IPS-18c (cell line): ENCODE results near the gene MID1.

Source experiments
- H3K4me3 ChIP-seq: 2 replicates; pipeline ENCODE4 v1.7.0; 2013; ENCODE audit warnings: low read depth, mild to moderate bottlenecking, low read length, moderate library complexity; ENCODE audit not compliant: insufficient read depth
- H3K9me3 ChIP-seq: one replicate; pipeline ENCODE4 v1.6.1; 2013; ENCODE audit warnings: mild to moderate bottlenecking, low read length, moderate library complexity; ENCODE audit not compliant: control insufficient read depth, insufficient read depth

The MID1 gene

GRCh38 chrX:10566716-10567097 is 53.7 kb downstream of the MID1 start:
- no peak overlapping the region for H3K4me3 ChIP-seq
- H3K9me3 ChIP-seq, result peaks cover 3% of the 10 kb centered on the region

GRCh38 chrX:10564484-10564883 is 55.9 kb downstream of the MID1 start:
- Histone ChIP-seq H3K9me3 (peaks cover 3% of the 10 kb centered on the region), H3K4me3 (no peak overlapping the region)

GRCh38 chrX:10557166-10557565 is 63.2 kb downstream of the MID1 start:
- Histone ChIP-seq H3K4me3 (no peak overlapping the region), H3K9me3 (no peaks in the 10 kb centered on the region)

GRCh38 chrX:10556405-10556804 is 64.0 kb downstream of the MID1 start:
- H3K4me3 ChIP-seq, result no peak overlapping the region
- H3K9me3 ChIP-seq, result no peaks in the 10 kb centered on the region

GRCh38 chrX:10555846-10556245 is 64.5 kb downstream of the MID1 start:
- Histone ChIP-seq H3K9me3 (no peaks in the 10 kb centered on the region), H3K4me3 (no peak overlapping the region)

GRCh38 chrX:10554612-10555270 is 65.6 kb downstream of the MID1 start:
- H3K9me3 ChIP-seq, result no peaks in the 10 kb centered on the region
- H3K4me3 ChIP-seq, result no peak overlapping the region

- Histone ChIP-seq H3K4me3 (no peak overlapping the region), H3K9me3 (no peaks in the 10 kb centered on the region)
Observed at GRCh38 chrX:10549280-10549679, 71.1 kb downstream of the MID1 start.

GRCh38 chrX:10548688-10549087 is 71.7 kb downstream of the MID1 start:
- H3K4me3 ChIP-seq, result no peak overlapping the region
- H3K9me3 ChIP-seq, result no peaks in the 10 kb centered on the region

GRCh38 chrX:10545882-10546281 is 74.5 kb downstream of the MID1 start:
- no peaks in the 10 kb centered on the region for H3K9me3 ChIP-seq
- H3K4me3 ChIP-seq, result no peak overlapping the region

GRCh38 chrX:10542586-10542985 is 77.8 kb downstream of the MID1 start:
- H3K9me3 ChIP-seq, result no peaks in the 10 kb centered on the region
- no peak overlapping the region for H3K4me3 ChIP-seq

GRCh38 chrX:10538831-10539230 is 81.6 kb downstream of the MID1 start:
- no peak overlapping the region for H3K4me3 ChIP-seq
- H3K9me3 ChIP-seq, result no peaks in the 10 kb centered on the region

- no peaks in the 10 kb centered on the region for H3K9me3 ChIP-seq
- no peak overlapping the region for H3K4me3 ChIP-seq
Observed at GRCh38 chrX:10537308-10537707, 83.1 kb downstream of the MID1 start.

- Histone ChIP-seq H3K4me3 (no peak overlapping the region), H3K9me3 (no peaks in the 10 kb centered on the region)
Observed at GRCh38 chrX:10536744-10537143, 83.6 kb downstream of the MID1 start.

- Histone ChIP-seq H3K9me3 (no peaks in the 10 kb centered on the region), H3K4me3 (no peak overlapping the region)
Observed at GRCh38 chrX:10534611-10535010, 85.8 kb downstream of the MID1 start.

GRCh38 chrX:10533696-10534365 is 86.6 kb downstream of the MID1 start:
- Histone ChIP-seq H3K4me3 (no peak overlapping the region), H3K9me3 (no peaks in the 10 kb centered on the region)

GRCh38 chrX:10531927-10532326 is 88.5 kb downstream of the MID1 start:
- Histone ChIP-seq H3K4me3 (no peak overlapping the region), H3K9me3 (no peaks in the 10 kb centered on the region)

- no peaks in the 10 kb centered on the region for H3K9me3 ChIP-seq
- H3K4me3 ChIP-seq, result no peak overlapping the region
Observed at GRCh38 chrX:10529344-10529743, 91.0 kb downstream of the MID1 start.

- Histone ChIP-seq H3K4me3 (no peak overlapping the region), H3K9me3 (no peaks in the 10 kb centered on the region)
Observed at GRCh38 chrX:10526451-10526850, 93.9 kb downstream of the MID1 start.
